Measurements from ENCODE around the gene ZNF638.

Gene ZNF638

GRCh38 chr2:71385012-71385411, 53.4 kb downstream of the ZNF638 start:
- peak; percentile 18 for DNase-seq (ENCODE audit: low read depth)
- TF ChIP-seq CTCF (IDR thresholded peaks at IDR 0.05; ENCODE audit: control insufficient read depth, insufficient read depth, low read depth, low read length, missing control alignments): no peak
- H3K4me3 ChIP-seq (ENCODE audit: control insufficient read depth, low read depth, low read length): no peak overlapping the region

GRCh38 chr2:71388214-71388613, 56.6 kb downstream of the ZNF638 start:
- no peak overlapping the region for H3K4me3 ChIP-seq (ENCODE audit: control insufficient read depth, low read depth, low read length)
- no peak for TF ChIP-seq CTCF (IDR thresholded peaks at IDR 0.05; ENCODE audit: control insufficient read depth, insufficient read depth, low read depth, low read length, missing control alignments)
- DNase-seq (ENCODE audit: low read depth): no peak

- DNase-seq (ENCODE audit: low read depth): no peak
- no peak overlapping the region for H3K4me3 ChIP-seq (ENCODE audit: control insufficient read depth, low read depth, low read length)
- no peak for TF ChIP-seq CTCF (IDR thresholded peaks at IDR 0.05; ENCODE audit: control insufficient read depth, insufficient read depth, low read depth, low read length, missing control alignments)
These were observed 57.9 kb downstream of the ZNF638 start for GRCh38 chr2:71389384-71390072.

GRCh38 chr2:71393216-71393615, 61.6 kb downstream of the ZNF638 start:
- H3K4me3 ChIP-seq (ENCODE audit: control insufficient read depth, low read depth, low read length): no peak overlapping the region
- no peak for DNase-seq (ENCODE audit: low read depth)
- TF ChIP-seq CTCF (IDR thresholded peaks at IDR 0.05; ENCODE audit: control insufficient read depth, insufficient read depth, low read depth, low read length, missing control alignments): no peak

- no peak overlapping the region for H3K4me3 ChIP-seq (ENCODE audit: control insufficient read depth, low read depth, low read length)
- DNase-seq (ENCODE audit: low read depth): no peak
- no peak for TF ChIP-seq CTCF (IDR thresholded peaks at IDR 0.05; ENCODE audit: control insufficient read depth, insufficient read depth, low read depth, low read length, missing control alignments)
These were observed 63.9 kb downstream of the ZNF638 start for GRCh38 chr2:71395471-71395870.

GRCh38 chr2:71402427-71402826, 70.8 kb downstream of the ZNF638 start:
- no peak for DNase-seq (ENCODE audit: low read depth)
- no peak overlapping the region for H3K4me3 ChIP-seq (ENCODE audit: control insufficient read depth, low read depth, low read length)
- TF ChIP-seq CTCF (IDR thresholded peaks at IDR 0.05; ENCODE audit: control insufficient read depth, insufficient read depth, low read depth, low read length, missing control alignments): no peak

All from AG09309 (cell line).